HG03103 (cell line): ENCODE data around the gene NEK1.
"Not testable (repeated sequence)": the region's sequence is repeated elsewhere in the genome, so short reads cannot be mapped to it uniquely, and the experiment has no call there.

Experiments
- ATAC-seq: cut with Tn5 transposase; IDR thresholded peaks from one replicate; pipeline ENCODE4 v1.9.1; 2021; ENCODE audit warnings: low read depth; ENCODE audit not compliant: unreplicated experiment

Gene NEK1

DNA sequence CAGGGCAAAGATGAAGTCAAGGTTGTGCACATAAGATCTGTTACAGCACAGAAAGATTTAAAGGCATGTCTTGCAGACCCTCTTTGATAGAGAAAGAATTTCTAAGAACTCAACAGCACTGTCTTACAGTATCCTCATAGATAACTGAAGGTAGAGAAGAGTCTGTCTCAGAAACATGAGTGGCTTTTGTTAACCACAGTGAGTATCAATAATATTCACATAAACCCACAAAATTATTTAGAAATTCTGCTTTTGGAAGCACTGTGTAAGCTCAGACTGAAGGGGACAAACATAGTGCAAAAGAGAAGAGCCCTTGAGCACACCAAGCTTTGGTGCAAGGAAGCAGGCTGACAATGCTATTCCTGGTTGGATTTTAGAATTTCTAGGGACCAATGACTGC lies 175.6 kb downstream of the NEK1 start:
- no peak for ATAC-seq

GRCh38 chr4:169428376-169428775 lies 184.0 kb downstream of the NEK1 start:
- ATAC-seq, result no peak

DNA sequence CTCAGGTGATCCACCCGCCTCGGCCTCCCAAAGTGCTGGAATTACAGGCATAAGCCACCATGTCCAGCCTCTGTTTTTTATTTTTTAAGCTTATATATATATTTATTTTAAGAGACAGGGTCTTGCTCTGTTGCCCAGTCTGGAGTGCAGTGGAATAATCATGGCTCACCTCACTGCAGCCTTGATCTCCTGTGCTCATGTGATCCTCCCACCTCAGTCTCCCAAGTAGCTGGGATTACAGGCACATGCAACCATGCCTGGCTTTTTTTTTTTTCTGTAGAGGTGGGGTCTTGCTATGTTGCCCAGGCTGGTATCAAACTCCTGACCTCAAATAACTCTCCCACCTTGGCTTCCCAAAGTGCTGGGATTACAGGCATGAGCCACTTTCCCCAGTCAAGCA lies 184.7 kb downstream of the NEK1 start:
- ATAC-seq, result not testable (repeated sequence)

DNA sequence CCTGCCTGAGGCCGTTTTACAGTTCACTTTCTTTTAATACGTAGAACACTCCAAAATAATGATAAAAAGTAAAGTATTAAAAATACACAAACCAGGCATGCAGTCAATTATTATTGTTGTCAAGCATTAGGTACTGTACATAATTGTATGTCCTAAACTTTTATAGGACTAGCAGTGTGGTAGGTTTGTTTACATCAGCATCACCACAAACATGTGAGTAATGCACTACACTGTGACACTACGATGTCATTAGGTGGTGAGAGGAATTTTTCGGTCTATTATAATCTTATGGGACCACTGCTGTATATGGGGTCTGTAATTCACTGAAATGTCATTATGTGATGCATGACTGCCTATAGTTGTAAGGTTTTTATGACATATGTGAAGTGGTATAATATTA lies 192.1 kb downstream of the NEK1 start:
- ATAC-seq, result no peak

DNA sequence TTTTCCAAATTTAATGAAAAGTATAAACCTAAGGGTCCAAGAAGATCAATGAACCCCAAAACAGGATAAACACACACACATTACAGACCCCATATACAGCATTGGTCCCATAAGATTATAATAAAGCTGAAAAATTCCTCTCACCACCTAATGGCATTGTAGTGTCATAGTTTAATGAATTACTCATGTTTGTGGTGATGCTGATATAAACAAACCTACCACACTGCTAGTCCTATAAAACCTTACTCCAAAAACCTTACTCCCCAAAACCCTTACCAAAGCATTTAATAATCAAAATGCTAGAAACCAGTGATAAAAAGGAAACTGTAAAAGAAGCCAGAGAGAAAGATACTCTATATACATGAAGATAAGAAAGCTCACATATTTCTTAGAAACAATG lies 193.5 kb downstream of the NEK1 start:
- ATAC-seq, result no peak

- ATAC-seq, result no peak
Measured at GRCh38 chr4:169417629-169418282, 194.6 kb downstream of the NEK1 start.

DNA sequence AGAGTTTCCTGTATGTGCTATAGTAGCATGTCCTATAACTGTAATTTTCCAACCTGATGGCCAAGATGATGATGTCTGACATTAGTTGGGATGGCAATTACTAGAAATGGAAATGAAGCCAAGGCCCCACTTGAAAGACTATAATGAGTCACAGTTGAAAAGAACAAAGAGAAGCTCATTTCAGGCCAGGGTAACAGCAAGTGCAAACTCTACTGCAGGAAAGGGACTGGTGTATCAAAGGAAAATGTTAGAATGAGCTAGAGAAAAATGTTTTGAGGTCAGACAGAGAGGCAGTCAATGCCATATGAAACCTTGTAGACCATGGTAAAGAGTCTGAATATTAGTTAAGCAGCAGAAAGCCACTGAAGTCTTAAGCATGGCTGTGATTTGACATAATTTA lies 195.4 kb downstream of the NEK1 start:
- peak; percentile 66 for ATAC-seq

DNA sequence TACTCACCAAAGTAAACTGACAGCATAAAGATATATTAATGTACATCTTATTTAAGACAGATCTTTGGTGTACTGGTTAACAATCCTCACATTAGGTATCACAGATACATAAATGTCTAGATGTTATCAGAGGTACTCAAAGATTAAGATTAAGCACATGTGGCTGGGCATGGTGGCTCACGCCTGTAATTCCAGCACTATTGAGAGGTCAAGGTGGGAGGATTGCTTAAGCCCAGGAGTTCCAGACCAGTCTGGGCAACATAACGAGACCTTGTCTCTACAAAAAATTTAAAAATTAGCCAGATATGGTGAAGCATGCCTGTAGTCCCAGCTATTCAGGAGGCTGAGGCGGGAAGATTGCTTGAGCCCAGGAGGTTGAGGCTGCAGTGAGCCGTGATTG lies 195.9 kb downstream of the NEK1 start:
- no peak for ATAC-seq

DNA sequence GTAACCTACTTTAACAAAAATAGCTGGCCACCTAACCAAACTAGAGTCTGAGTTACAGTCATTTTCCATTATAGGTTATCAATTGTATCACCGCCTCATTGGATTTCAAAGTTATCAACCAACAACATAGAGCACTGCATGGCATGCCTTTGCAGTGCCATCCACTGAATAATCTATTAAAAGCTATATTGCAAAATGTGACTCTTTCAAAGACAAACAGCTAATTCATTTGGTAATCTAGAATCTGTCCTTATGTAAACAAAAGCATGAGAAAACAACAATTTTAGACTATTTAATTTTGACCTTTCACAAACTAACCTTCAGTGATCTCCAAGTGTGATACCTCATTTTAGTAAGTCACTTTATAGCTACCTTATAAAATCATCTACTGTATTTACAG lies 197.5 kb downstream of the NEK1 start:
- ATAC-seq, result no peak

DNA sequence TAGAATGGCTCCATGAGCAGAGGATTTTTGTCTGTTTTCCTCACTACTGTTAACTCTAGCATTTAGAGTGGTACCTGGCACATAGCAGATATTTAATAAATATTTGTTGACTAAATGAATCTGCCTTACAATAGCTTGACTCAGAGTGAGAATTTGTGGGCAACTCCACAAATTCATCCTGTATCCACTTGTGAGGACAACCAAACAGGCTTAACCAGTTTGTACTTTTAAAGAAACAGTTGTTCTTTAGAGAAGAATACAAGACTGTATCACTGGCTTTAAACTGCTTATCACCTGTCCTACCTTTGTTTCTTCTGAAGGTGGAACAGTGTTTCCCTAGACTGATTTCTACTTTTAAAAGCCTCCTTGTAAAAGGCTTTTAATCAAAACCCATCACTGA lies 200.3 kb downstream of the NEK1 start:
- no peak for ATAC-seq

DNA sequence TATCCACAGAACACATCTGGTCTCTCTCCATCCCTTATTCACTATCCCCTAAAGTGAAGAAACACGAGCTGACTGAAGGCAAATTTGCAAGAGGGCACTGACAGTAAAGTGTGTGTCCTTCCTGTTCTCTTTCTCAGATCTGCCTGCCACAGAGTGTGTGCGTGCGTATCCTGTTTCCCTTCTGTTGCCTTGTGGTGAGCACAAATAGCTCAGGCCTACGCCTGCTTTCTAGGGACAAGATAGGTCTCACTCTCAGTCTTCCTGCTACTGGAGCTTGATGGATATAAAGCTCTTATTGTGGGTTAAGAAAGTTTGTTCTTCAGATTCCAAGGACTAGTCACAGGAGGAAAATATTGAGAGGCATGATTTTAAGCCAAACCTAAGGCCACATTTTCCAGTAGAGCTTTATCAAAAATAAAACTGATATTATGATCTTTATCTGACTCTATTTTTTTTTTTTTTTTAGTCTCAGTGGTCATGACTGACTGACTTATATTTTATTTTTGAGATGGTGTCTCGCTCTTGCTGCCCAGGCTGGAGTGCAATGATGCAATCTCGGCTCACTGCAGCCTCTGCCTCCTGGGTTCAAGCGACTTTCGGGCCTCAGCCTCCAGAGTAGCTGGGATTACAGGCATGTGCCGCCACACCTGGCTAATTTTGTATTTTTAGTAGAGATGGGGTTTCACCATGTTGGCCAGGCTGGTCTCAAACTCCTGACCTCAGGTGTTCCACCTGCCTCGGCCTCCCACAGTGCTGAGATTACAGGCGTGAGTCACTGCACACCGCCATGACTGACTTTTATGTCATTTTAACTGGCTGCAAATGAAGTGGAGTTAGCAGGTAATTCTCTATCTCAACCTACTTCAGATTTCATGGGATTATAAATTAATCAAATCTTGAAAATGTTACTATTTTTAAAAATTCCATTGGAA lies 201.3 kb downstream of the NEK1 start:
- ATAC-seq, result peak; percentile 98

GRCh38 chr4:169407217-169407845 lies 205.1 kb downstream of the NEK1 start:
- ATAC-seq, result no peak

DNA sequence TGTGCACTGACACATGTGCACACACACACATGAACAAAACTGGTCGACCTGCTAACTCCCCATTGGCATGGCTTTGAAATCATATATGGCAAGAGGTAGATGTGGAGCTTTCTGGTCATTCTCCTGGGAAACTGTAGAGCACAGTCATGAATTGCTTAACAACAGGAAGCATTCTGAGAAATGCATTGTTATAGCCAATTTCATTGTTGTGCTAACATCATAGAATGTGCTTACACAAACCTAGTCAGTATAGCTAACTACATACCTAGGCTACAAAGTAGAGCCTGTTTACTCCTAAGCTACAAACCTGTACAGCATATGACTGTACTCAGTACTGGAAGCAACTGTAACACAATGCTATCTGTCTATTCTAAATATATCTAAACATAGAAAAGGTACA lies 207.4 kb downstream of the NEK1 start:
- no peak for ATAC-seq

DNA sequence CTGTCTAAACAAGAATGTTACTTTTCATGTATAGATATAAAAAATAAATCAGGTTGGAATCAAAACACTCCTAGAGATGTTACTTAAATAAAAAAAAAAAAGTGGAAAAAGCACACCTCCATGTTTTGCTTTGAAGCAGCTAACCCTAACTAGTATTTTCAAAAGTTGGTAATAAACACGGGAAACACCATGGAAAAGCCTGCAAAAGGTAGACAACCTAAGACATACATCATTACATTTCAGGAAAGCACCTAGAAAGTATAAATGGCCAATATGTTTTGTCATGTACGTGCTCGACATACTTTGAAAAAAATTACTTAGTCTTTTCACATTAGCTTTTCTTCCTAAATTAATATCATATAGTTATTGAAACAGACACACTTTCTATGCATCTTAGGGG lies 211.6 kb downstream of the NEK1 start:
- ATAC-seq, result no peak

- ATAC-seq, result peak; percentile 80
Measured at GRCh38 chr4:169399976-169400767, 212.2 kb downstream of the NEK1 start.

GRCh38 chr4:169398316-169398715 lies 214.1 kb downstream of the NEK1 start:
- no peak for ATAC-seq

DNA sequence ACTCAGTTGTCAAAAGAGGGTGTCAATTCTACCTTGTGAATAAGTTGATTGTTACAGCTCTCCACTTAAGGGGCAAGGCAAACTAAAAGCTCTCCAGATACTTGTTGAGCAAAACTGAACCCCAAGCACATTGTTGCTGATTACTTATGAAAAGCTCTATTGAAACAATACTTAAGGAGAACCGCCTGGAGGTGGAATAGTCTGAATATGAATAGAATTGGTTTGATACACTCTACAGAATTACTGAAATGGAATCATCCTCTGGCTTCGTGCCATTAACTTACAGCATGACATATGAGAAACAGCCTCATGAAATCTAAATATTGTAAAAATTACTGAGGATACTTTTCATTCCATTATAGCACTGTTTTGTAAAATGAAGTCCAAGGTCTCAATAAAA lies 214.6 kb downstream of the NEK1 start:
- ATAC-seq, result no peak

- no peak for ATAC-seq
Measured at GRCh38 chr4:169385376-169385775, 227.0 kb downstream of the NEK1 start.

GRCh38 chr4:169384779-169385178 lies 227.6 kb downstream of the NEK1 start:
- no peak for ATAC-seq

DNA sequence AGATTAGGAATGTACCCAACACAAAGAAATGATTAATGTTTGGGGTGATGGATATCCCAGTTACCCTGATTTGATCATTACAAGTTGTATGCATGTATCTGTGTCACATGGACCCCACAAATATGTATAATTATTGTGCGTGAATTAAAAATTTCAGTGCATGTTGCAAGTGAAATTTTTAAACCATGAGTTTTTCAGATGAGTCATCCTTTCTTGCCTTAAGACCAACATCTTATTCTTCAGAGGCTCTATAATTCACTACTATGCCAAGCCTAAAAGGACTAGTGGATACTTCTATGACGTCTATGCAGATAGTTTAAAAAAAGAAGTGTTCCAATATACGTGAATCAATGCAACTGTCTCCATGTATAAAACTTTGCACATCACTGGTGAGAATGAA lies 228.7 kb downstream of the NEK1 start:
- no peak for ATAC-seq

DNA sequence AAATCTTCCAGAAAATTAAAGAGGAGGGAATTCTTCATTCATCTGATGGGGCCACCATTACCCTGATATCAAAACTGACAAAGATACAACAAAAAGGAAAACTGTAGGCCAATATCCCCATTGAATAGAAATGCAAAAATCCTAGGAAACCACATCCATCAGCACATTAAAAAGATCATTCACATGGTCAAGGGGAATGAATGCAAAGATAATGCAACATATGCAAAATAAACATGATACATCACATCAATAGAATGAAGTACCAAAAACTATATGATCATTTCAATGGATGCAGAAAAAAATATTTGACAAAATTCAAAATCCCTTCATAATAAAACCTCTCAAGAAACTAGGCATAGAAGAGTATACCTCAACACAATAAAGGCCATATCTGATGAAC lies 232.7 kb downstream of the NEK1 start:
- ATAC-seq, result no peak
